PC-9 (cell line): ENCODE data around the gene B3GAT3.
"Not testable (repeated sequence)": the region's sequence is repeated elsewhere in the genome, so short reads cannot be mapped to it uniquely, and the experiment has no call there.

Experiments
- CTCF ChIP-seq: fragments of 200-600 bp; sonication (generic); conservative IDR thresholded peaks from 2 replicates; pipeline ENCODE4 v1.6.1; 2017; ENCODE audit warnings: mixed run types, antibody characterized with exemption, mild to moderate bottlenecking, moderate library complexity
- EZH2 ChIP-seq: fragments of 200-600 bp; sonication (generic); IDR thresholded peaks from 2 replicates; pipeline ENCODE4 v1.8.0; 2017; ENCODE audit warnings: antibody characterized with exemption, low read depth

GRCh38 chr11:62616957-62617356, 4.8 kb downstream of the B3GAT3 start:
- TF ChIP-seq EZH2, CTCF: not testable (repeated sequence)
